SK-N-MC (cell line): ENCODE data around the gene TBX2.
"Not testable (repeated sequence)": the region's sequence is repeated elsewhere in the genome, so short reads cannot be mapped to it uniquely, and the experiment has no call there.

Experiments used
- DNase-seq: peaks from one replicate; pipeline ENCODE4 v3.0.0-alpha.2; 2011; ENCODE audit warnings: low read depth, low spot score
- H3K27ac ChIP-seq: fragments of 200-600 bp; sonication (generic); 2 replicates; pipeline ENCODE4 v1.5.1; 2016; ENCODE audit warnings: mixed run types
- H3K36me3 ChIP-seq: fragments of 200-600 bp; sonication (generic); 2 replicates; pipeline ENCODE4 v1.6.1; 2017; ENCODE audit warnings: antibody characterized with exemption, low read length, mixed read lengths; ENCODE audit not compliant: insufficient read depth
- H3K4me3 ChIP-seq: fragments of 200-600 bp; sonication (generic); 2 replicates; pipeline ENCODE4 v1.5.1; 2016
- H3K9ac ChIP-seq: fragments of 200-600 bp; sonication (generic); 2 replicates; pipeline ENCODE4 v1.8.0; 2017; ENCODE audit warnings: mixed run types, mixed read lengths; ENCODE audit not compliant: insufficient read length
- H3K9me3 ChIP-seq: fragments of 200-600 bp; sonication (generic); 2 replicates; pipeline ENCODE4 v1.6.1; 2017; ENCODE audit warnings: low read depth, mild to moderate bottlenecking, antibody characterized with exemption, low read length, moderate library complexity, mixed read lengths
- EZH2 ChIP-seq: fragments of 200-600 bp; sonication (generic); IDR thresholded peaks from one replicate; pipeline ENCODE4 v1.6.1; 2017; ENCODE audit warnings: antibody characterized with exemption
- FOXP2 ChIP-seq: optimal IDR thresholded peaks from 2 replicates; pipeline ENCODE3; 2011; ENCODE audit warnings: mild to moderate bottlenecking, moderate library complexity; ENCODE audit not compliant: insufficient read depth; ENCODE audit errors: extremely low read length, control extremely low read depth
- POLR2AphosphoS5 ChIP-seq: IDR thresholded peaks from 2 replicates; pipeline ENCODE4 v1.6.1; 2012; ENCODE audit warnings: mild to moderate bottlenecking, low read depth, low read length, borderline replicate concordance

Gene TBX2

GRCh38 chr17:61442136-61442775 lies 42.6 kb downstream of the TBX2 start:
- TF ChIP-seq FOXP2 (no peak), EZH2 (no peak), POLR2AphosphoS5 (no peak)
- Histone ChIP-seq H3K27ac (no peak overlapping the region), H3K36me3 (no peaks in the 10 kb centered on the region)

DNA sequence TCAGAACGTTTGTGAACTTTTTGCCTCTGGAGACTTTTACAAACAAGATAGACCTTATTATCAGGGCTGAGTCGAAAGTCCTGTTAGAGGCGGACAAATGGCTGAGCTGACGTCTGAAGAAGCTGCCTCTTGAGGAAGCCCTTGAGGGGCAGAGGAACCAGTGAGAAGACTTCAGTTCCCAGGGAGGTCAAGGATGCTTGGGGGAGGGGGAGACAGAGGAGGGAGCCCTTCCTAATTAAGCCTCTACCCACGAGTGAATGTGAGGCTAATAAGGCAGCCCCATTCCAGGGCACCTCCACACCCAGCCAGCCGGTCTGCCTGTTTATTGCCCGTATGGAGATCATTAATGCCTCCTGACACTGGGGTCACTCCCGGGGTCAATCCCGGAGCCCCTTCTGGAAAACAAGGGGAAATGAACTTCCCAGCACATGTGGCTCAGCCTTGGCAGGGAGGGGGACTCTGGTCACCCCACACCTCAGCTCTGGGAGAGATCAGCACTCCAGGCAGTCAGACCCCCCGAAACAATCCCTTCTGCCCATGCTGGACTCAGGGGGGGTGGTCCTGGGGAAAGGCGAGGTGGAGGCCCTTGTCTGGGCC lies 43.3 kb downstream of the TBX2 start:
- Histone ChIP-seq H3K4me3 (no peak overlapping the region), H3K36me3 (no peaks in the 10 kb centered on the region), H3K27ac (no peak overlapping the region), H3K9ac (no peak overlapping the region), H3K9me3 (no peaks in the 10 kb centered on the region)
- DNase-seq, result no peak
- no peak for TF ChIP-seq EZH2

More at GRCh38 chr17:61442136-61442775, 42.6 kb downstream of the TBX2 start:
- no peak overlapping the region for H3K9ac ChIP-seq
- H3K9me3 ChIP-seq, result no peaks in the 10 kb centered on the region
- DNase-seq, result no peak
- no peak overlapping the region for H3K4me3 ChIP-seq

- no peak overlapping the region for H3K27ac ChIP-seq
- no peak for TF ChIP-seq EZH2
- no peak for TF ChIP-seq POLR2AphosphoS5
- no peak for TF ChIP-seq FOXP2
- no peaks in the 10 kb centered on the region for H3K9me3 ChIP-seq
- no peaks in the 10 kb centered on the region for H3K36me3 ChIP-seq
- no peak for DNase-seq
- no peak overlapping the region for H3K9ac ChIP-seq
- no peak overlapping the region for H3K4me3 ChIP-seq
These were observed 43.8 kb downstream of the TBX2 start for GRCh38 chr17:61443475-61443882.

DNA sequence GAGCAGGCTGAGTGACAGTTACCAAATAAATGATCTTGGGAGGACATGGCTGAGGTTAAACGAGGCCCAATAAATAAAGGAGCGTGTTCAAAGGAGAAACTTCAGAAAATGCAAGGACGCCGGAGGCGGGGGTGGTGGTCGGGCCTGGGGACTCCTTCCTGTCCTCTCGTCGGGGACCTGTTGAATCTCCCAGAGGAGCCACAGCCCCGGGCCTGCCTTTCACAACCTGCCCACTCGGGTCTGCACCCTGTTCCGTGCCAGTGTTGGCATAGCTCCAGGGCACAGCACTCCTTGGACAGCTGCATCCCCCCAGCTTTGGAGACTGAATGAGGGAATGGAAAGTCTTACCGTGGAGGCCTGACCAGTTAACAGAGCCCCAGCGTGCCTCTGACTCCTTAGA lies 44.4 kb downstream of the TBX2 start:
- TF ChIP-seq EZH2, result no peak
- TF ChIP-seq FOXP2, result no peak

DNA sequence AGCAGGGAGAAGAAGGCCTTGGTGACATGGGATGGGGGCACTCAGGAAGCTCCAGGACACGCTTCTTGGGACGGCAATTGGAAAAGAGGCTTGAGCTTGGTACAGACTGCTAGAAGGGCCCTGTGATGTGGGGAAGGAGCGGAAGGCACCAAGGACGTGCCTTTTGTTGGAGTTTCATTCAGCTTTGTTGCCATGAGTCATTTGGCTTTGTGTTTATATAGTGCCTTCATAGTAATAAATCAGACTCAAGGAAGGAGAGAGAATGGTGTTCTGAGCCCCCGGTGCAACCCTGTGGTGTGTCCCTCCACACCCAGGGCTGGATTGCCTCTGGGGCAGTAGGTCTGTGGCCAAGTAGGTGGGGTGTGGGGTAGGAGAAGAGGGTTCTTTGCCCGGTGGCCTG lies 45.2 kb downstream of the TBX2 start:
- Histone ChIP-seq H3K36me3 (no peaks in the 10 kb centered on the region), H3K9me3 (no peaks in the 10 kb centered on the region), H3K27ac (no peak overlapping the region), H3K9ac (no peak overlapping the region), H3K4me3 (no peak overlapping the region)
- DNase-seq, result no peak
- TF ChIP-seq POLR2AphosphoS5 (no peak), FOXP2 (no peak), EZH2 (no peak)

More for the DNA sequence above, 44.4 kb downstream of the TBX2 start:
- Histone ChIP-seq H3K4me3 (no peak overlapping the region), H3K9ac (no peak overlapping the region), H3K9me3 (no peaks in the 10 kb centered on the region), H3K36me3 (no peaks in the 10 kb centered on the region), H3K27ac (no peak overlapping the region)
- no peak for DNase-seq

DNA sequence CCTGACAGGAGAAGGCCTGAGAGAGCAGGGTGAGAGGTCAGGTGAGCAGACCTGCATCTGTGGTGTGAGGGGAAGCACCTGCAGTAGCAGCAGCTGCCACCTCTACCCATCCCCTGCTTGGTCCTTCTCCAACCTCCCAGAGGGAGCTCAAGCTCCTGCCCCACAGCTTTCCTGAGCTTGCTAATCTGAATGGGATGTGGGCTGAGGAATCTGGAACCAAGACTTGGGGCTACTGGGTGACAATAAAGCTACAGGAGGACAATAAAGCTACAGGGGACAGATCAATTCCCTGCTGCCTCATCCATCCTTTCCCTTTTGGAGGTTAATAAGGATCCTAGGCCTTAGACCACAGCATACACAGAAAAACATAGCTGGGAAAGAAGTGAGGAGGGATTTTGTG lies 47.7 kb downstream of the TBX2 start:
- Histone ChIP-seq H3K27ac (no peak overlapping the region), H3K9ac (no peak overlapping the region), H3K9me3 (no peaks in the 10 kb centered on the region), H3K36me3 (no peaks in the 10 kb centered on the region), H3K4me3 (no peak overlapping the region)
- TF ChIP-seq FOXP2 (no peak), POLR2AphosphoS5 (no peak), EZH2 (no peak)
- no peak for DNase-seq

DNA sequence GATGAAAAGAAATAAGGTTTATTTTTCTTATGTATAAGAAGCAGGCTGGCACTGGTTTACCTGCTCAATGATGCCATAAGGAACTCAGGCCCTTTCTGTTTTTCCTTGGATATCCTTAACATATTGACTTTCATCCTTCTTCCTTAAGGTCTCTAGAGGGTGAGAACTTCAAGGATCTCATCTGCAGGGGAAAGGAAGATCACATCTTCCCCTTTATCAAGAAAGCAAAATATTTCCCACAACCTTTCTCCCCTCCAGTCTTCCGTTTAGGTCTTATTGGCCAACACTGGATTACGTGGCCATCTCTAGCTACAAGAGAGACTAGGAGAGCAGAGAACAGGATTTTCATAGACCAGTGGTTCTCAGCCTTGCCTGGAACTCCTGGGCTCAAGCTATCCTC lies 48.4 kb downstream of the TBX2 start:
- no peaks in the 10 kb centered on the region for H3K9me3 ChIP-seq
- no peak for DNase-seq
- no peak overlapping the region for H3K4me3 ChIP-seq
- no peak for TF ChIP-seq EZH2
- no peak for TF ChIP-seq POLR2AphosphoS5
- no peak overlapping the region for H3K27ac ChIP-seq
- no peaks in the 10 kb centered on the region for H3K36me3 ChIP-seq
- no peak overlapping the region for H3K9ac ChIP-seq

- H3K9me3 ChIP-seq, H3K36me3 ChIP-seq, H3K9ac ChIP-seq, DNase-seq, H3K27ac ChIP-seq, H3K4me3 ChIP-seq: not testable (repeated sequence)
These were observed 49.5 kb downstream of the TBX2 start for GRCh38 chr17:61449140-61449539.
